Endothelial cell of umbilical vein (primary cell): ENCODE data around the gene CMTM8. TPM values are rescaled to one million over a fixed set of nuclear protein-coding genes. Genes with fewer than 3 reads are reported as not detected.

ENCODE experiments used
- BruUV-seq: library from RNA; stranded (reverse); fragments of 400-500 nt; replicated peaks from 2 replicates; lab custom pipeline; 2021; lab: Mats Ljungman, UMichigan
- CTCF ChIA-PET: fragments of 300-600, 350-600 bp; sonication (Branson Sonifier 250); formaldehyde crosslinking; loops from one replicate; lab custom pipeline; 2021; ENCODE audit warnings: antibody characterized with exemption, inconsistent platforms; lab: Charles Lee
- POLR2A ChIA-PET: fragments of 300-600, 350-600 bp; sonication (Branson Sonifier 250); formaldehyde crosslinking; loops from one replicate; lab custom pipeline; 2021; ENCODE audit warnings: antibody characterized with exemption, inconsistent platforms; lab: Charles Lee
- DNase-seq: peaks from one replicate; pipeline ENCODE4 v3.0.0-alpha.2; 2011; ENCODE audit warnings: low read depth, low spot score
- FAIRE-seq: peaks from 2 replicates; lab custom pipeline; 2011; peaks lifted over from hg19 to GRCh38; lab: Jason Lieb, UNC
- H2AFZ ChIP-seq: 2 replicates; pipeline ENCODE4 v1.6.0; 2012; ENCODE audit warnings: low read depth, low read length, control low read depth, inconsistent platforms
- H3K27ac ChIP-seq: 2 replicates; pipeline ENCODE4 v1.5.1; 2011; ENCODE audit warnings: low read depth, mild to moderate bottlenecking, control low read depth, low read length, moderate library complexity; ENCODE audit not compliant: insufficient read depth
- H3K27me3 ChIP-seq, 2 experiments: 2 replicates each; pipeline versions ENCODE4 v1.6.0 to v1.6.1; 2011; ENCODE audit warnings: low read length in 2 of 2, mixed read lengths in 1 of 2; ENCODE audit not compliant: control insufficient read depth in 2 of 2, insufficient read depth in 2 of 2
- H3K36me3 ChIP-seq, 2 experiments: 2 replicates in 1 of 2; 3 replicates in 1 of 2; pipeline ENCODE4 v1.5.1; 2011; ENCODE audit warnings: low read length in 2 of 2, mild to moderate bottlenecking in 1 of 2, moderate library complexity in 1 of 2; ENCODE audit not compliant: control insufficient read depth in 2 of 2, insufficient read depth in 2 of 2; ENCODE audit errors: extremely low read depth in 1 of 2
- H3K4me1 ChIP-seq: 3 replicates; pipeline ENCODE4 v1.5.1; 2011; ENCODE audit warnings: mild to moderate bottlenecking, low read length; ENCODE audit not compliant: control insufficient read depth, insufficient read depth; ENCODE audit errors: extremely low read depth
- H3K4me2 ChIP-seq: 2 replicates; pipeline ENCODE4 v1.6.1; 2011; ENCODE audit warnings: low read length, control low read depth, mixed read lengths; ENCODE audit not compliant: insufficient read depth
- H3K4me3 ChIP-seq, 3 experiments: fragments of 200-600 bp in 1 of 3; sonication (generic), shearing (Covaris generic) in 1 of 3; replicated peaks in 1 of 3; 2 replicates each; pipeline ENCODE4 v1.5.1; 2011 to 2016; ENCODE audit warnings: control low read depth in 3 of 3, low read length in 3 of 3, mild to moderate bottlenecking in 2 of 3, inconsistent platforms in 1 of 3, low read depth in 1 of 3, moderate library complexity in 1 of 3; ENCODE audit not compliant: insufficient read depth in 1 of 3
- H3K79me2 ChIP-seq: 2 replicates; pipeline ENCODE4 v1.6.0; 2012; ENCODE audit warnings: low read length, inconsistent platforms; ENCODE audit not compliant: control insufficient read depth, insufficient read depth
- H3K9ac ChIP-seq: replicated peaks from 2 replicates; pipeline ENCODE3; 2011; ENCODE audit warnings: low read length, control low read depth; ENCODE audit not compliant: insufficient read depth; ENCODE audit errors: extremely low read depth
- H3K9me1 ChIP-seq: replicated peaks from 3 replicates; pipeline ENCODE4 v1.6.0; 2011; ENCODE audit warnings: mild to moderate bottlenecking, low read length; ENCODE audit not compliant: control insufficient read depth, insufficient read depth; ENCODE audit errors: extremely low read depth
- H3K9me3 ChIP-seq: replicated peaks from 2 replicates; pipeline ENCODE4 v1.5.1; 2012; ENCODE audit warnings: low read length, inconsistent platforms; ENCODE audit not compliant: control insufficient read depth, insufficient read depth
- H4K20me1 ChIP-seq: replicated peaks from 2 replicates; pipeline ENCODE3; 2011; ENCODE audit warnings: mild to moderate bottlenecking, low read length; ENCODE audit not compliant: control insufficient read depth, insufficient read depth; ENCODE audit errors: extremely low read depth
- EZH2 ChIP-seq: IDR thresholded peaks from 2 replicates; pipeline ENCODE4 v1.6.1; 2012; ENCODE audit warnings: borderline replicate concordance, low read depth, mild to moderate bottlenecking, moderate library complexity, low read length, inconsistent platforms; ENCODE audit not compliant: severe bottlenecking
- FOS ChIP-seq: IDR thresholded peaks from 2 replicates; pipeline ENCODE4 v1.6.1; 2011; ENCODE audit warnings: mild to moderate bottlenecking, low read length, moderate library complexity, borderline replicate concordance; ENCODE audit not compliant: insufficient read depth
- GATA2 ChIP-seq: IDR thresholded peaks from 2 replicates; pipeline ENCODE4 v1.7.0; 2011; ENCODE audit warnings: low read depth, mild to moderate bottlenecking, moderate library complexity, mixed read lengths, low read length; ENCODE audit not compliant: insufficient read length, insufficient read depth
- JUN ChIP-seq: IDR thresholded peaks from 2 replicates; pipeline ENCODE4 v1.6.1; 2011; ENCODE audit warnings: borderline replicate concordance, low read depth; ENCODE audit not compliant: insufficient read length, insufficient read depth
- MYC ChIP-seq: IDR thresholded peaks from one replicate; pipeline ENCODE4 v1.6.1; 2011; ENCODE audit warnings: mild to moderate bottlenecking, low read depth, low read length
- POLR2A ChIP-seq: IDR thresholded peaks from 2 replicates; pipeline ENCODE4 v1.6.1; 2012; ENCODE audit warnings: low read depth, mild to moderate bottlenecking, control low read depth, low read length
- POLR2AphosphoS5 ChIP-seq: IDR thresholded peaks from 2 replicates; pipeline ENCODE4 v1.6.1; 2012; ENCODE audit warnings: low read depth, mild to moderate bottlenecking, control low read depth, low read length, moderate library complexity; ENCODE audit not compliant: insufficient read depth
- dilution Hi-C: fragments of 300-500 bp; cut with MboI; formaldehyde crosslinking; loops from one replicate; pipeline ENCODE4 v1.15.0; 2019; ENCODE audit warnings: low sequenced_read_pairs; ENCODE audit not compliant: extremely low pct_ligation_motif_present
- intact Hi-C: fragments of 100-400 bp; cut with micrococcal nuclease; formaldehyde crosslinking; loops from one replicate; pipeline ENCODE4 v1.10.0; 2022
- polyA plus RNA-seq, 4 experiments: library from polyadenylated mRNA; depleted of rRNA in 3 of 4; stranded (reverse) in 3 of 4; unstranded in 1 of 4; fragments of >200 nt; gene quantifications; 2 replicates each; pipeline versions ENCODE4 v1.2.1 to v1.2.3, GENCODE V29; 2011 to 2012; ENCODE audit warnings: missing spikeins in 1 of 4
- total RNA-seq: library from RNA; stranded (reverse); gene quantifications from 2 replicates; pipeline ENCODE4 v1.2.3, GENCODE V29; 2021
- TF ChIP-seq, protein P1 (sequence below), 2 donors: IDR thresholded peaks; 1 replicate in 1 of 2; 2 replicates in 1 of 2; pipeline ENCODE4 v1.5.1; 2011; ENCODE audit warnings: low read length in 2 of 2, mild to moderate bottlenecking in 2 of 2, moderate library complexity in 2 of 2, control low read depth in 1 of 2, inconsistent platforms in 1 of 2, low read depth in 1 of 2; ENCODE audit not compliant: insufficient read depth in 1 of 2; ENCODE audit errors: extremely low read depth in 1 of 2
- TF ChIP-seq, protein P2 (sequence below): IDR thresholded peaks from 2 replicates; pipeline ENCODE4 v1.6.1; 2011; ENCODE audit not compliant: insufficient read depth, insufficient read length

CMTM8 gene
- total and polyA plus RNA-seq, 2 donors (not counting 3 experiments of a cell fraction or from before 2014, with no cell fraction given): 7.3 to 11.9 TPM

- Histone ChIP-seq H3K79me2 (no peaks in the 10 kb centered on the region), H3K4me1 (no peaks in the 10 kb centered on the region), H4K20me1 (no peaks in the 10 kb centered on the region), H3K9me3 (no peaks in the 10 kb centered on the region), H3K4me3 (no peak overlapping the region), H3K27ac (no peak overlapping the region), H3K27me3 (no peaks in the 10 kb centered on the region), H3K4me2 (no peak overlapping the region), H2AFZ (no peak overlapping the region), H3K36me3 (no peaks in the 10 kb centered on the region), H3K9me1 (no peaks in the 10 kb centered on the region), H3K9ac (no peak overlapping the region)
- TF ChIP-seq MYC (no peak), GATA2 (no peak), POLR2AphosphoS5 (no peak), FOS (no peak), EZH2 (no peak), JUN (no peak), POLR2A (no peak)
- TF ChIP-seq, protein P1, sequence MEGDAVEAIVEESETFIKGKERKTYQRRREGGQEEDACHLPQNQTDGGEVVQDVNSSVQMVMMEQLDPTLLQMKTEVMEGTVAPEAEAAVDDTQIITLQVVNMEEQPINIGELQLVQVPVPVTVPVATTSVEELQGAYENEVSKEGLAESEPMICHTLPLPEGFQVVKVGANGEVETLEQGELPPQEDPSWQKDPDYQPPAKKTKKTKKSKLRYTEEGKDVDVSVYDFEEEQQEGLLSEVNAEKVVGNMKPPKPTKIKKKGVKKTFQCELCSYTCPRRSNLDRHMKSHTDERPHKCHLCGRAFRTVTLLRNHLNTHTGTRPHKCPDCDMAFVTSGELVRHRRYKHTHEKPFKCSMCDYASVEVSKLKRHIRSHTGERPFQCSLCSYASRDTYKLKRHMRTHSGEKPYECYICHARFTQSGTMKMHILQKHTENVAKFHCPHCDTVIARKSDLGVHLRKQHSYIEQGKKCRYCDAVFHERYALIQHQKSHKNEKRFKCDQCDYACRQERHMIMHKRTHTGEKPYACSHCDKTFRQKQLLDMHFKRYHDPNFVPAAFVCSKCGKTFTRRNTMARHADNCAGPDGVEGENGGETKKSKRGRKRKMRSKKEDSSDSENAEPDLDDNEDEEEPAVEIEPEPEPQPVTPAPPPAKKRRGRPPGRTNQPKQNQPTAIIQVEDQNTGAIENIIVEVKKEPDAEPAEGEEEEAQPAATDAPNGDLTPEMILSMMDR (IDR thresholded peaks at IDR 0.05; ENCODE audit: extremely low read depth in 1 of 2, insufficient read depth in 1 of 2, low read depth in 1 of 2, low read length in 2 of 2): no peak
- TF ChIP-seq, protein P2, sequence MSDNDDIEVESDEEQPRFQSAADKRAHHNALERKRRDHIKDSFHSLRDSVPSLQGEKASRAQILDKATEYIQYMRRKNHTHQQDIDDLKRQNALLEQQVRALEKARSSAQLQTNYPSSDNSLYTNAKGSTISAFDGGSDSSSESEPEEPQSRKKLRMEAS: no peak
- ChIA-PET CTCF (interaction anchor here (1.5 kb wide), 1 partner anchor 8 kb away, joined by 3 read pairs; no protein-coding TSS in a partner anchor), POLR2A (no interaction called here)
- no peak for FAIRE-seq
- DNase-seq: no peak
- intact Hi-C loops (no loop called here), dilution Hi-C loops (no loop called here)
- no TSS peak for BruUV-seq
These were observed 64.3 kb downstream of the CMTM8 start for GRCh38 chr3:32302601-32303398.
